Right forelimb (tissue), 1 donor: ENCODE data around the gene OPTN.
"Not testable (repeated sequence)": the region's sequence is repeated elsewhere in the genome, so short reads cannot be mapped to it uniquely, and the experiment has no call there.

Experiments
- DNase-seq: peaks from one replicate; pipeline ENCODE4 v3.0.0-alpha.2; 2018

The OPTN gene

GRCh38 chr10:13136651-13137050, 36.7 kb downstream of the OPTN start:
- no peak for DNase-seq

- no peak for DNase-seq
These were observed 39.2 kb downstream of the OPTN start for GRCh38 chr10:13139150-13139549.

- DNase-seq, result no peak
These were observed 39.7 kb downstream of the OPTN start for GRCh38 chr10:13139676-13140075.

- no peak for DNase-seq
These were observed 40.7 kb downstream of the OPTN start for GRCh38 chr10:13140627-13141190.

GRCh38 chr10:13143766-13144165, 43.8 kb downstream of the OPTN start:
- DNase-seq, result no peak

GRCh38 chr10:13144814-13145213, 44.9 kb downstream of the OPTN start:
- no peak for DNase-seq

- DNase-seq, result no peak
These were observed 46.4 kb downstream of the OPTN start for GRCh38 chr10:13146379-13146778.

GRCh38 chr10:13147161-13147560, 47.2 kb downstream of the OPTN start:
- DNase-seq, result no peak

GRCh38 chr10:13152296-13152695, 52.3 kb downstream of the OPTN start:
- no peak for DNase-seq

- DNase-seq, result not testable (repeated sequence)
These were observed 55.9 kb downstream of the OPTN start for GRCh38 chr10:13155860-13156259.

- no peak for DNase-seq
These were observed 58.4 kb downstream of the OPTN start for GRCh38 chr10:13158401-13158800.

GRCh38 chr10:13160934-13161856, 61.2 kb downstream of the OPTN start, which contains the start of gene MCM10:
Gene MCM10, plus strand, starts transcription at chr10:13161558. Its CDS starts 2,645 bp downstream, at chr10:13164203.
- peak; percentile 99 for DNase-seq

GRCh38 chr10:13161857-13162271, 61.9 kb downstream of the OPTN start:
- DNase-seq, result peak; percentile 49

GRCh38 chr10:13163859-13164258, 63.9 kb downstream of the OPTN start:
- DNase-seq, result no peak

- DNase-seq, result no peak
These were observed 65.2 kb downstream of the OPTN start for GRCh38 chr10:13165177-13165576.

- DNase-seq, result no peak
These were observed 67.6 kb downstream of the OPTN start for GRCh38 chr10:13167568-13167967.

GRCh38 chr10:13168781-13169180, 68.8 kb downstream of the OPTN start:
- DNase-seq, result no peak

GRCh38 chr10:13173616-13174015, 73.7 kb downstream of the OPTN start:
- DNase-seq, result no peak

GRCh38 chr10:13180788-13181187, 80.8 kb downstream of the OPTN start:
- no peak for DNase-seq

GRCh38 chr10:13182424-13182823, 82.5 kb downstream of the OPTN start:
- DNase-seq, result no peak

- DNase-seq, result no peak
These were observed 83.7 kb downstream of the OPTN start for GRCh38 chr10:13183625-13184024.

- DNase-seq, result no peak
These were observed 84.3 kb downstream of the OPTN start for GRCh38 chr10:13184276-13184675.

- no peak for DNase-seq
These were observed 85.0 kb downstream of the OPTN start for GRCh38 chr10:13184730-13185514.
